ENCODE data around the gene PTX4. TPM values are rescaled to one million over a fixed set of nuclear protein-coding genes. Genes with fewer than 3 reads are reported as not detected.

Gene PTX4
- total and polyA plus RNA-seq, 9 of the 15 experiments (the other 6 are each of a cell fraction or from before 2014, with no cell fraction given) = 0.11 TPM; not detected in 8

- Histone ChIP-seq H3K4me3 (no peak overlapping the region), H3K27ac (ENCODE audit: extremely low read depth, low read depth, low read length) (no peak overlapping the region), H3K79me2 (ENCODE audit: control insufficient read depth, insufficient read depth, low read length) (no peaks in the 10 kb centered on the region), H2AFZ (ENCODE audit: low read depth, low read length) (no peak overlapping the region), H3K9me3 (replicated peaks; ENCODE audit: control insufficient read depth, insufficient read depth, low read depth, low read length) (no peaks in the 10 kb centered on the region), H3K4me1 (replicated peaks in 1 of 2; ENCODE audit: control insufficient read depth in 2 of 2, insufficient read depth in 2 of 2, low read length in 2 of 2) (peaks cover 4 to 52% of the 10 kb centered on the region in 2 experiments; a peak in 4 of 5 replicates), H3K4me2 (ENCODE audit: insufficient read depth, low read length) (no peak overlapping the region), H3K9ac (ENCODE audit: insufficient read depth in 1 of 2, low read depth in 2 of 2, low read length in 2 of 2) (peak overlapping the region in 1 of 2 experiments; percentile 52; a peak in 2 of 4 replicates), H3K9me1 (ENCODE audit: control insufficient read depth, insufficient read depth, low read length) (no peaks in the 10 kb centered on the region), H3K27me3 (ENCODE audit: control insufficient read depth in 2 of 2, insufficient read depth in 2 of 2, low read length in 2 of 2) (no peaks in the 10 kb centered on the region), H4K20me1 (replicated peaks; ENCODE audit: control insufficient read depth, insufficient read depth, low read length) (no peaks in the 10 kb centered on the region), H3K36me3 (ENCODE audit: control insufficient read depth, insufficient read depth, low read length) (no peaks in the 10 kb centered on the region)
- ChIA-PET POLR2A (interaction anchor here (0.7 to 1.0 kb wide), 3 partner anchors 8 to 41 kb away, joined by 3 to 5 read pairs (median 3); no protein-coding TSS in a partner anchor), CTCF (ENCODE audit: low intra/inter-chr PET ratio) (no interaction called here)
- FAIRE-seq (no peak), DNase-seq (ENCODE audit: extremely low read depth in 1 of 4, low spot score in 3 of 4) (no peak), ATAC-seq (no peak)
- 62% methylated on average over 32 of the region's 40 CpGs for WGBS (ENCODE audit: insufficient coverage, low coverage, missing lambda C conversion rate)
- in situ Hi-C loops (cut with MboI) (no loop called here), intact Hi-C loops (cut with micrococcal nuclease) (no loop called here)
- TF ChIP-seq BRD9 (IDR thresholded peaks at IDR 0.05; ENCODE audit: low read depth, partially characterized antibody) (no peak), HLTF (IDR thresholded peaks at IDR 0.05) (no peak), LCOR (CRISPR knock-in tag; IDR thresholded peaks at IDR 0.05) (no peak), PCBP2 (IDR thresholded peaks at IDR 0.05; ENCODE audit: low read depth, low read length, poor library complexity, severe bottlenecking) (no peak), HNRNPL (IDR thresholded peaks at IDR 0.05; ENCODE audit: low read depth, low read length) (no peak), FOXO4 (CRISPR knock-in tag; IDR thresholded peaks at IDR 0.05) (no peak), NFE2L1 (tag; IDR thresholded peaks at IDR 0.05; ENCODE audit: borderline replicate concordance, low read depth) (no peak), RBM15 (IDR thresholded peaks at IDR 0.05; ENCODE audit: insufficient read depth, low read length) (no peak), EP300 (IDR thresholded peaks at IDR 0.05; ENCODE audit: low read length) (no peak), RBM17 (IDR thresholded peaks at IDR 0.05; ENCODE audit: borderline replicate concordance, low read depth, low read length) (no peak), SRF (CRISPR knock-in tag; IDR thresholded peaks at IDR 0.05) (no peak), MYBL2 (IDR thresholded peaks at IDR 0.05; ENCODE audit: low read depth) (no peak), MYBL2 (CRISPR knock-in tag; IDR thresholded peaks at IDR 0.05; ENCODE audit: borderline replicate concordance) (no peak), DDX20 (tag; IDR thresholded peaks at IDR 0.05; ENCODE audit: low read depth) (no peak), FOXJ3 (CRISPR knock-in tag; IDR thresholded peaks at IDR 0.05) (no peak), ZFP1 (CRISPR knock-in tag; IDR thresholded peaks at IDR 0.05) (no peak)
- BruUV-seq (replicated peaks) = no TSS peak
Observed at GRCh38 chr16:1485847-1486496, 2.8 kb downstream of the PTX4 start.
